ENCODE data around the gene FZD10. TPM values are rescaled to one million over a fixed set of nuclear protein-coding genes. Genes with fewer than 3 reads are reported as not detected.
A peak's percentile ranks its signal among the peaks of the same experiment; 100 is the strongest.

The FZD10 gene
- 6.6 TPM for polyA plus RNA-seq (2013, experiment 1 of 2)
- polyA plus RNA-seq (2013, experiment 2 of 2), result 4.6 TPM

GRCh38 chr12:130162267-130162666, at the start of gene FZD10:
Gene FZD10 (plus strand): TSS chr12:130162464. CDS start chr12:130162943, 479 bp downstream.
- H3K9me3 ChIP-seq (ENCODE audit: control insufficient read depth, low read length), result no peaks in the 10 kb centered on the region
- H3K4me3 ChIP-seq (ENCODE audit: extremely low read depth, insufficient read depth, low read length, poor library complexity, severe bottlenecking), result peak within 1 kb of the TSS; percentile 57
- no peaks in the 10 kb centered on the region for H3K36me3 ChIP-seq (ENCODE audit: control insufficient read depth, insufficient read depth, low read length)
- H3K4me1 ChIP-seq (ENCODE audit: control insufficient read depth, insufficient read depth, low read length, poor library complexity, severe bottlenecking), result peaks cover 8% of the 10 kb centered on the region
- WGBS, 2 experiments (ENCODE audit: insufficient coverage in 2 of 2), result 1 to 2% methylated on average over 38 to 45 of the region's 51 CpGs
- peak within 1 kb of the TSS; percentile 41 for H3K27ac ChIP-seq (ENCODE audit: low read depth, low read length, severe bottlenecking)

- Histone ChIP-seq H3K4me3 (ENCODE audit: extremely low read depth, insufficient read depth, low read length, poor library complexity, severe bottlenecking) (no peak overlapping the region), H3K27ac (ENCODE audit: low read depth, low read length, severe bottlenecking) (no peak overlapping the region)
- 88 to 92% methylated on average over 19 to 20 of the region's 20 CpGs for WGBS, 2 experiments (ENCODE audit: insufficient coverage in 2 of 2)
Measured at GRCh38 chr12:130114952-130115351, 47.3 kb upstream of the FZD10 start.

GRCh38 chr12:130115646-130116045, 46.6 kb upstream of the FZD10 start:
- Histone ChIP-seq H3K4me3 (ENCODE audit: extremely low read depth, insufficient read depth, low read length, poor library complexity, severe bottlenecking) (no peak overlapping the region), H3K36me3 (ENCODE audit: control insufficient read depth, insufficient read depth, low read length) (no peaks in the 10 kb centered on the region), H3K4me1 (ENCODE audit: control insufficient read depth, insufficient read depth, low read length, poor library complexity, severe bottlenecking) (no peaks in the 10 kb centered on the region), H3K27ac (ENCODE audit: low read depth, low read length, severe bottlenecking) (no peak overlapping the region), H3K9me3 (ENCODE audit: control insufficient read depth, low read length) (no peaks in the 10 kb centered on the region)
- 82 to 97% methylated on average over 6 to 8 of the region's 8 CpGs for WGBS, 2 experiments (ENCODE audit: insufficient coverage in 2 of 2)

More at GRCh38 chr12:130114952-130115351, 47.3 kb upstream of the FZD10 start:
- Histone ChIP-seq H3K9me3 (ENCODE audit: control insufficient read depth, low read length) (no peaks in the 10 kb centered on the region), H3K4me1 (ENCODE audit: control insufficient read depth, insufficient read depth, low read length, poor library complexity, severe bottlenecking) (no peaks in the 10 kb centered on the region), H3K36me3 (ENCODE audit: control insufficient read depth, insufficient read depth, low read length) (no peaks in the 10 kb centered on the region)

- H3K36me3 ChIP-seq (ENCODE audit: control insufficient read depth, insufficient read depth, low read length), result no peaks in the 10 kb centered on the region
- no peaks in the 10 kb centered on the region for H3K4me1 ChIP-seq (ENCODE audit: control insufficient read depth, insufficient read depth, low read length, poor library complexity, severe bottlenecking)
- 71 to 93% methylated on average over 1 to 3 of the region's 6 CpGs for WGBS, 2 experiments (ENCODE audit: insufficient coverage in 2 of 2)
- H3K27ac ChIP-seq (ENCODE audit: low read depth, low read length, severe bottlenecking), result no peak overlapping the region
- H3K9me3 ChIP-seq (ENCODE audit: control insufficient read depth, low read length), result no peaks in the 10 kb centered on the region
- no peak overlapping the region for H3K4me3 ChIP-seq (ENCODE audit: extremely low read depth, insufficient read depth, low read length, poor library complexity, severe bottlenecking)
Measured at GRCh38 chr12:130116791-130117190, 45.5 kb upstream of the FZD10 start.

GRCh38 chr12:130117233-130117632, 45.0 kb upstream of the FZD10 start:
- Histone ChIP-seq H3K9me3 (ENCODE audit: control insufficient read depth, low read length) (no peaks in the 10 kb centered on the region), H3K4me3 (ENCODE audit: extremely low read depth, insufficient read depth, low read length, poor library complexity, severe bottlenecking) (no peak overlapping the region), H3K4me1 (ENCODE audit: control insufficient read depth, insufficient read depth, low read length, poor library complexity, severe bottlenecking) (no peaks in the 10 kb centered on the region), H3K27ac (ENCODE audit: low read depth, low read length, severe bottlenecking) (no peak overlapping the region), H3K36me3 (ENCODE audit: control insufficient read depth, insufficient read depth, low read length) (no peaks in the 10 kb centered on the region)
- WGBS, 2 experiments (ENCODE audit: insufficient coverage in 2 of 2), result 76 to 93% methylated on average over 6 to 7 of the region's 7 CpGs

- Histone ChIP-seq H3K4me3 (ENCODE audit: extremely low read depth, insufficient read depth, low read length, poor library complexity, severe bottlenecking) (no peak overlapping the region), H3K4me1 (ENCODE audit: control insufficient read depth, insufficient read depth, low read length, poor library complexity, severe bottlenecking) (no peaks in the 10 kb centered on the region), H3K27ac (ENCODE audit: low read depth, low read length, severe bottlenecking) (no peak overlapping the region), H3K9me3 (ENCODE audit: control insufficient read depth, low read length) (no peaks in the 10 kb centered on the region), H3K36me3 (ENCODE audit: control insufficient read depth, insufficient read depth, low read length) (no peaks in the 10 kb centered on the region)
- WGBS, 2 experiments (ENCODE audit: insufficient coverage in 2 of 2), result 73 to 79% methylated on average over 4 to 5 of the region's 5 CpGs
Measured at GRCh38 chr12:130117701-130118100, 44.6 kb upstream of the FZD10 start.

GRCh38 chr12:130118181-130118580, 44.1 kb upstream of the FZD10 start:
- no peak overlapping the region for H3K27ac ChIP-seq (ENCODE audit: low read depth, low read length, severe bottlenecking)
- no peak overlapping the region for H3K4me3 ChIP-seq (ENCODE audit: extremely low read depth, insufficient read depth, low read length, poor library complexity, severe bottlenecking)
- 82 to 92% methylated on average over 5 to 6 of the region's 6 CpGs for WGBS, 2 experiments (ENCODE audit: insufficient coverage in 2 of 2)
- no peaks in the 10 kb centered on the region for H3K4me1 ChIP-seq (ENCODE audit: control insufficient read depth, insufficient read depth, low read length, poor library complexity, severe bottlenecking)
- H3K9me3 ChIP-seq (ENCODE audit: control insufficient read depth, low read length), result no peaks in the 10 kb centered on the region
- H3K36me3 ChIP-seq (ENCODE audit: control insufficient read depth, insufficient read depth, low read length), result no peaks in the 10 kb centered on the region

GRCh38 chr12:130119241-130119861, 42.9 kb upstream of the FZD10 start:
- no peaks in the 10 kb centered on the region for H3K9me3 ChIP-seq (ENCODE audit: control insufficient read depth, low read length)
- WGBS, 2 experiments (ENCODE audit: insufficient coverage in 2 of 2), result 80 to 88% methylated on average over 12 to 16 of the region's 27 CpGs
- H3K4me3 ChIP-seq (ENCODE audit: extremely low read depth, insufficient read depth, low read length, poor library complexity, severe bottlenecking), result no peak overlapping the region
- H3K36me3 ChIP-seq (ENCODE audit: control insufficient read depth, insufficient read depth, low read length), result no peaks in the 10 kb centered on the region
- no peaks in the 10 kb centered on the region for H3K4me1 ChIP-seq (ENCODE audit: control insufficient read depth, insufficient read depth, low read length, poor library complexity, severe bottlenecking)
- no peak overlapping the region for H3K27ac ChIP-seq (ENCODE audit: low read depth, low read length, severe bottlenecking)

GRCh38 chr12:130120012-130120805, 42.1 kb upstream of the FZD10 start:
- WGBS, 2 experiments (ENCODE audit: insufficient coverage in 2 of 2), result 82 to 89% methylated on average over 26 to 28 of the region's 31 CpGs
- no peak overlapping the region for H3K4me3 ChIP-seq (ENCODE audit: extremely low read depth, insufficient read depth, low read length, poor library complexity, severe bottlenecking)
- no peaks in the 10 kb centered on the region for H3K4me1 ChIP-seq (ENCODE audit: control insufficient read depth, insufficient read depth, low read length, poor library complexity, severe bottlenecking)
- no peaks in the 10 kb centered on the region for H3K9me3 ChIP-seq (ENCODE audit: control insufficient read depth, low read length)
- H3K27ac ChIP-seq (ENCODE audit: low read depth, low read length, severe bottlenecking), result no peak overlapping the region
- H3K36me3 ChIP-seq (ENCODE audit: control insufficient read depth, insufficient read depth, low read length), result no peaks in the 10 kb centered on the region

GRCh38 chr12:130121226-130122000, 40.9 kb upstream of the FZD10 start:
- Histone ChIP-seq H3K4me3 (ENCODE audit: extremely low read depth, insufficient read depth, low read length, poor library complexity, severe bottlenecking) (no peak overlapping the region), H3K9me3 (ENCODE audit: control insufficient read depth, low read length) (no peaks in the 10 kb centered on the region), H3K4me1 (ENCODE audit: control insufficient read depth, insufficient read depth, low read length, poor library complexity, severe bottlenecking) (no peaks in the 10 kb centered on the region), H3K36me3 (ENCODE audit: control insufficient read depth, insufficient read depth, low read length) (no peaks in the 10 kb centered on the region), H3K27ac (ENCODE audit: low read depth, low read length, severe bottlenecking) (no peak overlapping the region)
- 95 to 97% methylated on average over 9 of the region's 11 CpGs for WGBS, 2 experiments (ENCODE audit: insufficient coverage in 2 of 2)

Measured in mesodermal cell (in vitro differentiated cells).